Panc1 (cell line): ENCODE results near the gene PNLIPRP1. TPM values are rescaled to one million over a fixed set of nuclear protein-coding genes. Genes with fewer than 3 reads are reported as not detected.

Experiments used
- ATAC-seq: fragments of 200-7000 bp; cut with Tn5 transposase; 2 replicates; pipeline ENCODE4 v1.9.1; 2020; ENCODE audit warnings: mild to moderate bottlenecking, moderate library complexity
- BruUV-seq: library from RNA; stranded (reverse); fragments of 400-500 nt; replicated peaks from 2 replicates; lab custom pipeline; 2021; lab: Mats Ljungman, UMichigan
- CTCF ChIA-PET: fragments of 300-600 bp; sonication (Branson Sonifier 250); formaldehyde crosslinking; loops from one replicate; lab custom pipeline; 2022; ENCODE audit warnings: antibody characterized with exemption; lab: Charles Lee
- POLR2A ChIA-PET: fragments of 300-600 bp; sonication (Branson Sonifier 250); formaldehyde crosslinking; loops from one replicate; lab custom pipeline; 2022; ENCODE audit warnings: antibody characterized with exemption; lab: Charles Lee
- DNase-seq: peaks from one replicate; pipeline ENCODE4 v3.0.0-alpha.2; 2010; ENCODE audit warnings: low read depth, low spot score
- H3K27ac ChIP-seq: 2 replicates; pipeline ENCODE4 v1.5.1; 2011; ENCODE audit warnings: mild to moderate bottlenecking, low read length, inconsistent platforms
- H3K27me3 ChIP-seq: fragments of 200-500 bp; sonication (Bioruptor generic); 2 replicates; pipeline ENCODE4 v1.6.0; 2014; ENCODE audit warnings: low read length, inconsistent platforms; ENCODE audit not compliant: control insufficient read depth, insufficient read depth
- H3K36me3 ChIP-seq: fragments of 200-500 bp; sonication (Bioruptor generic); 2 replicates; pipeline ENCODE4 v1.5.1; 2014; ENCODE audit warnings: inconsistent platforms, mild to moderate bottlenecking, low read length, moderate library complexity; ENCODE audit not compliant: control insufficient read depth, insufficient read depth
- H3K4me1 ChIP-seq: 2 replicates; pipeline ENCODE4 v1.5.1; 2011; ENCODE audit warnings: inconsistent platforms, mild to moderate bottlenecking, low read length, moderate library complexity; ENCODE audit not compliant: control insufficient read depth, insufficient read depth
- H3K4me3 ChIP-seq, 2 experiments: 2 replicates each; pipeline ENCODE4 v1.5.1; 2011 to 2012; ENCODE audit warnings: low read depth in 2 of 2, low read length in 2 of 2, mild to moderate bottlenecking in 2 of 2, inconsistent platforms in 1 of 2, moderate library complexity in 1 of 2
- H3K9me3 ChIP-seq: fragments of 200-500 bp; sonication (Bioruptor generic); 2 replicates; pipeline ENCODE4 v1.5.1; 2014; ENCODE audit warnings: low read depth, mild to moderate bottlenecking, inconsistent platforms, low read length, moderate library complexity; ENCODE audit not compliant: control insufficient read depth, insufficient read depth
- CTCF ChIP-seq: fragments of 450-650 bp; IDR thresholded peaks from 2 replicates; pipeline ENCODE4 v1.5.1; 2017; ENCODE audit warnings: mild to moderate bottlenecking
- POLR2AphosphoS5 ChIP-seq: IDR thresholded peaks from 2 replicates; pipeline ENCODE4 v1.6.1; 2012; ENCODE audit warnings: mild to moderate bottlenecking, low read depth, low read length, moderate library complexity
- REST ChIP-seq, 2 experiments: IDR thresholded peaks; 2 replicates each; pipeline ENCODE4 v1.6.1; 2011 to 2012; ENCODE audit warnings: low read depth in 2 of 2, control low read depth in 1 of 2, low read length in 1 of 2, mild to moderate bottlenecking in 1 of 2, moderate library complexity in 1 of 2; ENCODE audit not compliant: insufficient read depth in 1 of 2
- SIN3A ChIP-seq: IDR thresholded peaks from 2 replicates; pipeline ENCODE4 v1.6.1; 2012; ENCODE audit warnings: low read depth, mild to moderate bottlenecking, low read length, moderate library complexity, borderline replicate concordance; ENCODE audit not compliant: insufficient read depth
- TCF7L2 ChIP-seq: IDR thresholded peaks from 2 replicates; pipeline ENCODE4 v1.6.1; 2011; ENCODE audit warnings: mild to moderate bottlenecking, low read depth, low read length, inconsistent platforms
- in situ Hi-C: cut with HindIII; loops from 2 replicates; pipeline ENCODE4 v1.10.0; 2016; ENCODE audit warnings: low sequenced_read_pairs, low pct_unique_long_range_greater_than_20kb
- intact Hi-C: fragments of 100-400 bp; cut with micrococcal nuclease; formaldehyde crosslinking; loops from one replicate; pipeline ENCODE4 v1.10.0; 2022; ENCODE audit not compliant: unreplicated experiment
- total RNA-seq: library from RNA; stranded (reverse); gene quantifications from one replicate; pipeline ENCODE4 v1.2.1, GENCODE V29; 2021; ENCODE audit not compliant: unreplicated experiment

PNLIPRP1 gene
- total RNA-seq, 1 experiment from 2014 or later = 0.95 TPM

DNA sequence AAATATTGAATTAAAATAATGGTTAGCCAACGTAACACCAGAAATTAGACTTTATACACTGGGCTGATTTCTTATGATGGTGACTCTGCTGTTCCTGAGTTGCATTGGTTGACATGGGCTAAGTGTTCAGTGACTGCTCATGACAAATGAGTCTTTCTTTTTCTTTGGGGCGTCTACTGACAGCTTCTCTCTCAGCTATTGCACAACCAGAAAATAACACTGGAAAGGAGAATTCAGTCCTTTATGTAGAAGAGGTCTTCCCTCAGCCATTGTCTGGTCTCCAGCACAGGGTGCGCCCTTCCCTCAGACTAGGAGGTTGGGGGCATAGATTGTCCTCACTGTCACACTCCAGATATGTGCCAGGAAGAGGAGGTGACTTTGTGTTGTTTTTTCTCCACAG lies 23.4 kb upstream of the PNLIPRP1 start:
- intact Hi-C loops = no loop called here
- BruUV-seq = no TSS peak
- ATAC-seq = no peak

DNA sequence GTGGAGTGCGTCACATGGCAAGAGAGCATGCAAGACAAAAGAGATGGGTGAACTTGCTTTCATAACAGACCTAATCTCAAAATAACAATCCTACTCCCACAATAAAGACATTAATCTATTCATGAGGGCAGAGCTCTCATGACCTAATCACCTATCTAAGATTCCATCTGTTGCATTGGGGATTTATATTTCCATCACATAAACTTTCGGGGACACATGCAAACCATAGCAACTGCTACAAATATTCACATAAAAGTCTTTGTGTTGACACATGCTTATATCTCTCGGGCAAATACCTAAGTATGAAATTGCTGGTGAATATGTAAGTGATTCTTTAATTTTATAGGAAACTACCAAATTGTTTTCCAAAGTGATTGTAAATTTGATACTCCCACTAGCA lies 16.0 kb upstream of the PNLIPRP1 start:
- no TSS peak for BruUV-seq
- Histone ChIP-seq H3K36me3 (no peaks in the 10 kb centered on the region), H3K4me3 (no peak overlapping the region), H3K27ac (no peak overlapping the region), H3K27me3 (0 out of 2 replicates have a peak, but pooled peaks cover 5% of the 10 kb centered on the region), H3K4me1 (no peaks in the 10 kb centered on the region), H3K9me3 (no peaks in the 10 kb centered on the region)
- ChIA-PET POLR2A (no interaction called here), CTCF (no interaction called here)
- in situ Hi-C loops (no loop called here), intact Hi-C loops (no loop called here)
- TF ChIP-seq POLR2AphosphoS5 = no peak
- DNase-seq (no peak), ATAC-seq (no peak)

More for the DNA sequence above, 23.4 kb upstream of the PNLIPRP1 start:
- no peak overlapping the region for H3K4me3 ChIP-seq
- ChIA-PET POLR2A (no interaction called here), CTCF (no interaction called here)
- H3K36me3 ChIP-seq = no peaks in the 10 kb centered on the region
- H3K27ac ChIP-seq = no peak overlapping the region
- no peaks in the 10 kb centered on the region for H3K4me1 ChIP-seq
- DNase-seq = no peak
- in situ Hi-C loops = no loop called here
- H3K27me3 ChIP-seq = peaks cover under 1% of the 10 kb centered on the region
- no peaks in the 10 kb centered on the region for H3K9me3 ChIP-seq
- TF ChIP-seq TCF7L2 (no peak), SIN3A (no peak), POLR2AphosphoS5 (no peak), CTCF (no peak), REST (IDR thresholded peaks at IDR 0.05; ENCODE audit: insufficient read depth in 1 of 2, low read depth in 2 of 2, low read length in 1 of 2) (no peak)

DNA sequence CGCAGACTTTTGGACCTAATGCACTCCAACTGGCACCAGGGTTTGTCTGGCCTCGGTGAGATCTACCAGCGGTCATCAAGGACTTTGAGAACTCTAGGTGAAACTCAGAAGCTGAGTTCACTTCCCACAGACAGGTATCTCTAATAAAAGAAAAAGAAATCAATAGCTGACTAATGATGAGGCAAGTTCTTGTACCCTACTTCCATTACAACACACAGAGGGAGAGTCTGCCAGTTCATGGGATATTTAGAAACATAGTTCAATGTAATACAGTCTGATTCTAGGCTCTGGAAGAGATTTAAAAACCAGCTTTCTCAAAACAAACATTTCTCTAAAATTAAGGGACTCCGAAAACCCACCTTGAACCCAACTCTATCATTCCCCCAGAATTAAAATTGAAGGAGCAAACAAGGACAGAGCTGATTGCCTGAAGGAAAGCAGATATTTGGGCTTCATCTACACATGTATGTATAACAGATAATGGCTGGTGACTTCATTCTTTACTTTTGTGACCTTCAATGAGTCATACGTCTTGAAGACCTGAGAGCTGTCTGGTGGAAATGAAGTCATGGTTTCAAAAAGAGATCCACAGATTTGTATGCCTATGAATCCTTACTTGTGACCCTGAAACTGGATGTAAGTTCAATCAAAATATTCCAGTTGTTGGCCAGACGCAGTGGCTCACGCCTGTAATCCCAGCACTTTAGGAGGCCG lies 2.7 kb upstream of the PNLIPRP1 start:
- no peak overlapping the region for H3K4me3 ChIP-seq
- no peaks in the 10 kb centered on the region for H3K4me1 ChIP-seq
- CTCF ChIA-PET = interaction anchor here (0.6 kb wide), 1 partner anchor 168 kb away, joined by 7 read pairs; no protein-coding TSS in a partner anchor
- no peak overlapping the region for H3K27ac ChIP-seq
- intact Hi-C loops (no loop called here), in situ Hi-C loops (no loop called here)
- BruUV-seq = no TSS peak
- DNase-seq (no peak), ATAC-seq (no peak)
- H3K36me3 ChIP-seq = no peaks in the 10 kb centered on the region
- POLR2A ChIA-PET = no interaction called here
- H3K27me3 ChIP-seq = no peaks in the 10 kb centered on the region
- no peaks in the 10 kb centered on the region for H3K9me3 ChIP-seq
- no peak for TF ChIP-seq TCF7L2
- TF ChIP-seq POLR2AphosphoS5 = no peak
- TF ChIP-seq CTCF = no peak
- no peak for TF ChIP-seq REST (IDR thresholded peaks at IDR 0.05; ENCODE audit: insufficient read depth in 1 of 2, low read depth in 2 of 2, low read length in 1 of 2)
- TF ChIP-seq SIN3A = no peak
